Activated CD4-positive, alpha-beta T cell treated with anti-CD3 and anti-CD28 coated beads, Interleukin-10, Interleukin-2, amounts not matched to agents 100 ng/mL and 50 ng/mL, durations not matched to agents 16 hours and 8 hours (primary cell): Measurements from ENCODE around the gene NEURL1B.
"Not testable (repeated sequence)": the region's sequence is repeated elsewhere in the genome, so short reads cannot be mapped to it uniquely, and the experiment has no call there.

ENCODE experiments used
- DNase-seq: peaks from one replicate; pipeline ENCODE4 v3.0.0-alpha.2; 2020

NEURL1B gene, protein sequence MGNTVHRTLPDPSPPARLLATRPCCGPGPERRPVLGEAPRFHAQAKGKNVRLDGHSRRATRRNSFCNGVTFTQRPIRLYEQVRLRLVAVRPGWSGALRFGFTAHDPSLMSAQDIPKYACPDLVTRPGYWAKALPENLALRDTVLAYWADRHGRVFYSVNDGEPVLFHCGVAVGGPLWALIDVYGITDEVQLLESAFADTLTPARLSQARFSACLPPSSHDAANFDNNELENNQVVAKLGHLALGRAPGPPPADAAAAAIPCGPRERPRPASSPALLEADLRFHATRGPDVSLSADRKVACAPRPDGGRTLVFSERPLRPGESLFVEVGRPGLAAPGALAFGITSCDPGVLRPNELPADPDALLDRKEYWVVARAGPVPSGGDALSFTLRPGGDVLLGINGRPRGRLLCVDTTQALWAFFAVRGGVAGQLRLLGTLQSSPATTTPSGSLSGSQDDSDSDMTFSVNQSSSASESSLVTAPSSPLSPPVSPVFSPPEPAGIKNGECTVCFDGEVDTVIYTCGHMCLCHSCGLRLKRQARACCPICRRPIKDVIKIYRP

DNA sequence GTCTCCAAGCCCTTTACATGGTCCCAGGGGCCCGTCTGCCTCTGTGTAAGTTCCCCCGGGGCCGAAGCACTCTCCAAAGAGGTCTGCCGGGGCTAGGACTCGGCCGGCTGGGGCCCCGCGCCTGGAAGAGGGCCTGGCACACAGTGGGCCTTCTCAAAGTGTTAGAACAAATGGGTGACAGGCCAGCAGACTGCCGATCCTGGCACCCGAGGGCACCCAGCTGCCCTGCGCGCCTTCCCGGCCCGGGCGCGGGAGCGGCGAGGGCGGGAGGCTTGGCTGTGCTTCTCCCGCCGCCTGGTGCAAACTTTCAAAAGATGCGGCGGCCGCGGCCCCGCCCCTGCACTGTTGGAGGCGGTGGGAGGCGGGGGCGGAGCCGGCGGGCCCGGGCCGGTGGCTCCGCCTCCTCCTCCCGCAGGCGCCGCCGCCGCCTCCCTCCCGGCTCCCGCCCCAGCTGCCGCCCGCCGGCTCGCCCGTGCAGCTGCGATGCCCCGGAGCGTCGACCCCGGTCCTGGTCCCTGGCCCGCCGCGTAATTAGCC, at the start of gene NEURL1B:
TSS of gene NEURL1B (plus strand) at position 442 of the 537 bp plus-strand sequence. CDS start 144 bp downstream, outside the sequence.
- DNase-seq: peak; percentile 69

- DNase-seq: no peak
Measured at GRCh38 chr5:172591636-172592035, 49.4 kb upstream of the NEURL1B start.

GRCh38 chr5:172592881-172593280, 48.2 kb upstream of the NEURL1B start:
- no peak for DNase-seq

GRCh38 chr5:172593306-172593705, 47.8 kb upstream of the NEURL1B start:
- DNase-seq: no peak

DNA sequence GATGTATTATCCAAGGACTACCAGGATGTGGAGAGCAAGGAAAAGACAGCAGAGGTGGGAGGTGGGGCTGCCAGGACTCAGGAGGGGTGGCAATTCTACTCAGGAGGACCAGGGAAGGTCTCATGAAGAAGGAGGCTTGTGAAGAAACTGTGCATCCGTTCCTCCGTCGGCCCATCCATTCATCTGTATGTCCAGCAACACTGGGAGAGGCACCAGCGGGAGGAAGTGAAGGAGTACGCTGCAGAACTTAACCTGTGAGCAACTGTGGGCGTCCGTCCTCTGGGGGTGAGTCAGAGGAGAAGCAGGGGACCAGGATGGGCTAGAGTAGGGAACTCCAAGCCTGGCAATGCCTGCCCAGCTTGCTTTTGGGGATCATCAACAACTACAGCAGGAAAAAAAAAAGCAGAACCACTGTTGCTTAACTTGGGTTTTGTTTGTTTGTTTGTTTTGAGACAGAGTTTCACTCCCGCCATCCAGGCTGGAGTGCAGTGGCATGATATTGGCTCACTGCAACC, 47.3 kb upstream of the NEURL1B start:
- DNase-seq: no peak

DNA sequence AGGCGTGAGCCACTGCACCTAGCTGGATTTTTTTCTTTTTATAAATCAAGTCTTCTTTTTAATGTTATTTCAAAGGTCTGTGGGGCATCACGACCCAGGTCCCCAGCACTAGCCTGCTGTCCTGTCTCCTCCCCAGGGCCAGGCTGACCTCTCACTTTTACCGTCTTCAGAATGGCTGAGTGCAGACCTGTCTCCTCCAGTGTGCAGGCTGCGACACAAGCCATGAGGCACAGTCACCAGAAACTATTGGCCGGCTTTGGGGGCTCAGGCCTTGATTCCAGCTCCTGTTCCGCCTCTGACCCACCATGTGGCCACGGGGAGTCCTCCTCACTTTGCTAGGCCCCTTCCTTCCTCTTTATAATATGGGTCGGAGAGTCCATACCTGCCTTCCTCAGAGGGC, 46.6 kb upstream of the NEURL1B start:
- DNase-seq: no peak

DNA sequence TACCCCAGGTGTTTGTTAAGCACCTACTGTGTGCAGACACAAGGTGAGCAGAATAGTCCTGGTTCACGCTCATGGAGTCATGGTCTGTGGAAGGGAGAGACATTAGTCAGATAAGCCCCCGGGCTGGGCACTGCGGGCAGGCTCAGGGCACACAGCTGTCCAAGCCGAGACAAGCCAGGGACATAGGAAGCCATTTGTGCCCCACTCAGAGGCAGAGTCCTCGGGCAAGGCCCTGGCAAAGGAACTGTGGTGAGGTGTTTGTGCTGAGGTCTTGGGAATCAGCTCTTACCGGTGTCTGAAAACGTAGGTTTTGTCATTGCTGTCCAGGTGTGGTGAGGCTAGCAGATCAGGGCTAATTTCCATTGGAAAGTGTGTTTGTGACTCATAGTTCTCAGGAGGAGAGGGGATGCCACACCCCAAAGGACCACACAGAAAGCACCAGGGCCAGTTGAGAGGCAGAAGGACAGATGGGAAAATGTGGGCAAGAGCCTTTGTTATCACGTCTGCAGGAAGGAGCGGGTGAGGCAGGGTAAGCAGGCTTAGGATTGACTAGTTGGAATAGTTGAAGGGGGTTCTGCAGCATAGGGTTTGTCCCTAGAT, 46.1 kb upstream of the NEURL1B start:
- DNase-seq: no peak

- no peak for DNase-seq
Measured at GRCh38 chr5:172595596-172596455, 45.2 kb upstream of the NEURL1B start.

DNA sequence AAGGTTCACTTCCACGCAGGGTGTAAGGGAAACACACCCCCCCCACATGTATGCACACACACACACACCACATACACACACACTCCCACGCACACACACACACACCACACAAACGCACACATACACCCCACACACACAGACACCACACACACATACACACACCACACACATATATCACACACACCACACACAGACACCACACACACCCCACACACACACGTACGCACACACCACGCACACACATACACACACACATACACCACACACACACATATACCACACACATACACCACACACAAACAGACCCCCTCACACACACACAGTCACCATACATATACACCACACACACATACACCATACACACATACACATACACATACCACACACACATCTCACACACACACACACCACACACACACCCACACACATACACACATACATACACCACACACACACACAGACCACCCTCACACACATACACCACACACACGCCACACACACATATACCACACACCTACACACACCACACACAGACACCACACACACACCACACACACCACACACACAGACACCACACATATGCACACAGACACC, 44.3 kb upstream of the NEURL1B start:
- DNase-seq: no peak

DNA sequence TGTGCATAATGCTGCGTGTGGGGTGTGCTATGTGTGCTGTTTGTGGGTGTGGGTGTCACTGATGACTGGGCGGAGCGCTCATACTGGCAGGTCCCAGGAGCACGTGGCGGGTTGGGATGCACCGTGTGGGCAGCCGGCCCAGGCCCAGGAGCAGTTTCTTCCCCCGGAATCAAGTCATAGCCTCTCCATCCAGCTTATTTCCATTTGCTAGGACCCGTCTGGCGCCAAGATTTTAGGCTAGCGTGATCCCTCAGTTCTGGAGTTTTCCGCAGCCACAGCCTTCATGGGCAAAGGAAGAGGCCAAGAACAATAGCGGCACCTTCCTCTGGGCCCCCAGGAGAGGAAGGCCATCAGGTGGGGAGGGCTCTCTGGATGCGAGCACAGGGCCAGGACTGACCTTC, 43.3 kb upstream of the NEURL1B start:
- no peak for DNase-seq

DNA sequence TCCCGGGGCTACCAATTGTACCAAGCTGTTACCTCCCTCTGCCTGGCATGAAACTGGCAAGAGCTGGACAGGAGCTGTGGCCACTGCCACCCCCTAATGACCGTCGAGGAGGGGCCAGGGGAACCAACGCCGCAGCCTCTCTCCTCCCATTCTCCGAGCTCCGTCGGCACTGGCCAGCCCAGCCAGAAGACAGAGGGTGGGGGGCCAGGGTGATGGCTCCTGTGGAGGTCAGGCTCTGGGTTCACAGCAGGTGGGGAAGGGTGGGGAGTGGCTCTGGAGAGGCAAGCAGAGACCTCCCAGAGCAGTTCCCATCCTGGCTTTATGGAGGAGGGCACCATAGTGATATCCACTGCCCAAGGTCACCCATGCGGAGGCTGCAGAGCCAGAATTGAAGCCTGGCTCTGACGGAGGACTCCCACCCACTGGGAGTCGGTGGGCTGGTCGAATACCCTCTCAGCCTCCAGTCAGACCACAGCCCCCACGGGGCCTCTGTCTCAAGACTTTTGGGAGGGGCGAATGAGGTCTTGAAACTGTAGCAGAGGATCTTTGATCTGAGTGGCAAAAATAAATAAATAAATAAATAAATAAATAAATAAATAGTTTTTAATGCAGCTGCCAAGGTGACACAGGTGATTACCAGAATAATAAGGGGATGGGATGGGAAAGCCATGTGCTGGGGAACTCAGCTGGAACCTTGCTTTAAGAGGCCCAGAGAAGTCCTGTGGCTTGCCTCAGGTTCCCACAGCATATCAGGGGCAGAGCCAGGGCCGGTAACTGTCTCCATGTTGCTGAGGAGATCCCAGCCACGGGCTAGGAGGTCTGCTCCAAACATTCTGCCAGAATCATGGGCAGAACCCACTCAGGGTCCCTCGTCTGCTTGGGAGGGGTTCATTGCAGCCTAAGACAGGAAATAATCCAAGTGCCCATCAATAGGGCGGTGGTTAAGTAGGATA, 42.5 kb upstream of the NEURL1B start:
- no peak for DNase-seq

- no peak for DNase-seq
Measured at GRCh38 chr5:172599204-172599567, 41.9 kb upstream of the NEURL1B start.

DNA sequence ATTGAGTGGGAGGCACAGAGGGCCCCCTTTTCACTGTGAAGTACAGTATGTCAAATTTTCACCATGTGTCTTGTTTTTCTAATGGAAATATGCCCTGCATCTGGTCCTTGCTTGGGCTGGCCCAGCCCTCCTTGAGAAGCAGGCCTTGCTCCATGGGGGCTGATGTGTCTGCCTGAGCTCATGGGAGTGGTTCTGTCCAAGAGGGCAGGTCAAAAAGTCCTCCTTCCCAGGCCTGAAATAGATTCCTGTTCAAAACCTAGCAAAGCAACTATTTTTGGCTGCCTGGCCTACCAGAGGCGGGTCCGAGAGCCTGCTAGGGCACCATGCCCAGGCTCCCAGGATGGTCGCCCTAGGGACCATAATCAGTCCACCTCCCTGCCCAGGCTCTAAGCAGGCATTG, 40.5 kb upstream of the NEURL1B start:
- DNase-seq: no peak

DNA sequence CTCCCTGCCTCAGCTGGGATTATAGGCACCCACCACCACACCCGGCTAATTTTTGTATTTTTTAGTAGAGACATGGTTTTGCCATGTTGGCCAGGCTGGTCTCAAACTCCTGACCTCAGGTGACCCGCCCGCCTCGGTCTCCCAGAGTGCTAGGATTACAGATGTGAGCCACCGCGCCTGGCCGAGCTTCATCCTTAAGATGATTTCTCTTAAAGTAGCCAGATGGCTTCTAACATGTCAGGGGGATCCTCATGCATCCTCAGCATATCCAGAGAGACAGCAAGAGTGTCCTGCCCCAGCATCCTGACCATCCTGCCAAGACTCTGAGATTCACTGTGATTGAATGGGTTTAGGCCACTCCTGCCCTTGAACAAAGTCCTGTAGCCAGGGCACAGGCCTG, 39.5 kb upstream of the NEURL1B start:
- not testable (repeated sequence) for DNase-seq

- no peak for DNase-seq
Measured at GRCh38 chr5:172602783-172603231, 38.3 kb upstream of the NEURL1B start.

DNA sequence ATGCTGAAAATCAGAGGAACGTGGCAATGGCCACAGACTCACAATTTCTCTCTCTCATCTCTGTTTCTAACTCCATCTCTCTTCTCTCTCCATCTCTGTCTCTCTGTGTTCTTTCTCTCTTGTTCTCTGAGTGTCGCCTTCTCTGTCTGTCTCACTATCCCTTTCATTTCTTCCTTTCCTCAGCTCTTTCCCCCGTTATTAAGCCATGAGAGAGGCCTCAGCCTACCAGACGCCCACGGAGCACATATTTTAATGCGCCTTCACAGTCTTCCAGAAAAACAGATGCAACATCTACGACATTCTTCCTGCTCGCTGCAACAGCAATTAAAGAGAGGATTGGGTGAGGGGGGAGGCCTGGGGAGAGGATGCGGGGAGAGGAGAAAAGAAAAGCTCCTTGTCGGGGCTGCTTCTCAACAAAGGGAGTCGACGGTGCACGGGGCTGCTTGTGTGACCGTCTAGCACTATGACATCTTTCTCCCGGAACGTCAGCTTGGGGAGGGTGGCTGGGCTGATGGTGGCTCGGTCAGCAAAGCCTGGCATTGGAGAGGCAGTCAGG, 37.7 kb upstream of the NEURL1B start:
- no peak for DNase-seq

DNA sequence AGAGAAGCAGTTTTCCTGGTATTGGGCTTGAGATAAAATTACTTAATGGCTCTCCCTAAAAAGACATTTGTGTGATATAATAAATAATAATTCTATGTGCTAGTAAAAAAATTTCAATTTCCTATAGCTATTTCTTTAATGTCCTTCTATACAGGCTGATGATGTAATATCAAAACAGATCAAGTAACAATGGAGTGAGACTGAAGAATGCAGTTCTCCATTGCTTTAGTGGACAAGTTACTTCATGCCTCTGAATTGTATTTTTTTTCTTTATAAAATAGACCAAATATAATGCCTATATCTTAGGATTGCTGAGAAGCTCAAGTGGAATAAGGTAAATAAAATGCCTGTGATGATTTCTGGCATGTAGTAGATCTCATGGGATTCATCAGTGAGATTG, 35.6 kb upstream of the NEURL1B start:
- DNase-seq: no peak

- DNase-seq: no peak
Measured at GRCh38 chr5:172606156-172606785, 34.8 kb upstream of the NEURL1B start.

- no peak for DNase-seq
Measured at GRCh38 chr5:172607213-172607793, 33.8 kb upstream of the NEURL1B start.

DNA sequence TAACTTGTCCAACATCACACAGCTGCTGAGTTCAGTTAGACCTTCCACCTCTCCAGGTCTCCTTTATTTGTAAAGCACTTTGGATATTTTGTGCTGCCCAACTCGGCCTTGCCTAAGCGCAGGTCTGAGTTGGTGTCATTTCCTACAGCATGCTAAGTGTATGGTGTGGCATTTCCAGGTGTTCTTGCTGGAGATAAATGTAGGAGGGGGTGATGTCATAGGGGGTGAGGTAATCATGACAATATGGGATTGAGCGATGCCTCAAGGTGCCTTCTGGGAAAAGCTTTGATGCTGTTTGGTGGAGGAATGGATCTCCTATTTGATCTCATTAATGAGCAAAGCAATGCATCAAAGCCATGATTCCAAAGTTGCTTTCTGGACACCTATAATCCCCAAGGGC, 32.3 kb upstream of the NEURL1B start:
- DNase-seq: no peak
